ENCODE measurements around the gene LAPTM4A. TPM values are rescaled to one million over a fixed set of nuclear protein-coding genes. Genes with fewer than 3 reads are reported as not detected.
A peak's percentile ranks its signal among the peaks of the same experiment; 100 is the strongest.

The LAPTM4A gene
- total RNA-seq, 1 experiment from 2014 or later, result 123 TPM

DNA sequence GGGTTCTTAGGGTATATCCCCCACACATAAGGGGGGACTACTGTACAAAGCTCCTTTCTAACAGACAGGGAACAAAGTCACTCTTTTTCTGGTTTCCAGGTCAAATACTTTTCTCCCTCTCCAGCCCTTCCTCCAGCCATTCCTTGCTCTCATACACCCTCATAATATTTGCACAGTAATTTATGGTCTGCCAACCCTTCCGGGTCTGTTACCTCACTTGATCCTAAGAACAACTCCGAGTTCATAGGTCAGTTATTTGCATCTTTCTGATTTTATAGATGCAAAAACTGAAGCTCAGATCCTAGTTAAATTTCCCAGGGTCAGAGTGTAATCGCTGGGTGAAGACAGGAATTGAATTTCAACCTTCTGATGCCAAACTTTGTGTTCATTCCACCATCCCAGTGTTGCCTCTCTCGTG lies 24.2 kb downstream of the LAPTM4A start:
- no TSS peak for BruUV-seq (replicated peaks)
- POLR2A ChIA-PET, result no interaction called here
- DNase-seq (ENCODE audit: low read depth, low spot score) (no peak), ATAC-seq (no peak)
- H3K9me3 ChIP-seq (ENCODE audit: control insufficient read depth, insufficient read depth, low read depth, low read length), result no peaks in the 10 kb centered on the region
- in situ Hi-C loops (cut with HindIII; ENCODE audit: low pct_unique_long_range_greater_than_20kb, low sequenced_read_pairs), result no loop called here
- H3K36me3 ChIP-seq (ENCODE audit: control insufficient read depth, insufficient read depth, low read length), result no peaks in the 10 kb centered on the region
- no peak overlapping the region for H3K27ac ChIP-seq (ENCODE audit: low read length)
- intact Hi-C loops (cut with micrococcal nuclease; ENCODE audit: unreplicated experiment), result no loop called here
- no peaks in the 10 kb centered on the region for H3K27me3 ChIP-seq (ENCODE audit: control insufficient read depth, insufficient read depth, low read length)
- TF ChIP-seq TCF7L2 (IDR thresholded peaks at IDR 0.05; ENCODE audit: low read depth, low read length) (no peak), SIN3A (IDR thresholded peaks at IDR 0.05; ENCODE audit: borderline replicate concordance, insufficient read depth, low read depth, low read length) (no peak), POLR2AphosphoS5 (IDR thresholded peaks at IDR 0.05; ENCODE audit: low read depth, low read length) (no peak)
- TF ChIP-seq, protein P1, sequence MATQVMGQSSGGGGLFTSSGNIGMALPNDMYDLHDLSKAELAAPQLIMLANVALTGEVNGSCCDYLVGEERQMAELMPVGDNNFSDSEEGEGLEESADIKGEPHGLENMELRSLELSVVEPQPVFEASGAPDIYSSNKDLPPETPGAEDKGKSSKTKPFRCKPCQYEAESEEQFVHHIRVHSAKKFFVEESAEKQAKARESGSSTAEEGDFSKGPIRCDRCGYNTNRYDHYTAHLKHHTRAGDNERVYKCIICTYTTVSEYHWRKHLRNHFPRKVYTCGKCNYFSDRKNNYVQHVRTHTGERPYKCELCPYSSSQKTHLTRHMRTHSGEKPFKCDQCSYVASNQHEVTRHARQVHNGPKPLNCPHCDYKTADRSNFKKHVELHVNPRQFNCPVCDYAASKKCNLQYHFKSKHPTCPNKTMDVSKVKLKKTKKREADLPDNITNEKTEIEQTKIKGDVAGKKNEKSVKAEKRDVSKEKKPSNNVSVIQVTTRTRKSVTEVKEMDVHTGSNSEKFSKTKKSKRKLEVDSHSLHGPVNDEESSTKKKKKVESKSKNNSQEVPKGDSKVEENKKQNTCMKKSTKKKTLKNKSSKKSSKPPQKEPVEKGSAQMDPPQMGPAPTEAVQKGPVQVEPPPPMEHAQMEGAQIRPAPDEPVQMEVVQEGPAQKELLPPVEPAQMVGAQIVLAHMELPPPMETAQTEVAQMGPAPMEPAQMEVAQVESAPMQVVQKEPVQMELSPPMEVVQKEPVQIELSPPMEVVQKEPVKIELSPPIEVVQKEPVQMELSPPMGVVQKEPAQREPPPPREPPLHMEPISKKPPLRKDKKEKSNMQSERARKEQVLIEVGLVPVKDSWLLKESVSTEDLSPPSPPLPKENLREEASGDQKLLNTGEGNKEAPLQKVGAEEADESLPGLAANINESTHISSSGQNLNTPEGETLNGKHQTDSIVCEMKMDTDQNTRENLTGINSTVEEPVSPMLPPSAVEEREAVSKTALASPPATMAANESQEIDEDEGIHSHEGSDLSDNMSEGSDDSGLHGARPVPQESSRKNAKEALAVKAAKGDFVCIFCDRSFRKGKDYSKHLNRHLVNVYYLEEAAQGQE (IDR thresholded peaks at IDR 0.05; ENCODE audit: insufficient read depth in 1 of 2, low read depth in 2 of 2, low read length in 1 of 2), result no peak
- TF ChIP-seq, protein P2, sequence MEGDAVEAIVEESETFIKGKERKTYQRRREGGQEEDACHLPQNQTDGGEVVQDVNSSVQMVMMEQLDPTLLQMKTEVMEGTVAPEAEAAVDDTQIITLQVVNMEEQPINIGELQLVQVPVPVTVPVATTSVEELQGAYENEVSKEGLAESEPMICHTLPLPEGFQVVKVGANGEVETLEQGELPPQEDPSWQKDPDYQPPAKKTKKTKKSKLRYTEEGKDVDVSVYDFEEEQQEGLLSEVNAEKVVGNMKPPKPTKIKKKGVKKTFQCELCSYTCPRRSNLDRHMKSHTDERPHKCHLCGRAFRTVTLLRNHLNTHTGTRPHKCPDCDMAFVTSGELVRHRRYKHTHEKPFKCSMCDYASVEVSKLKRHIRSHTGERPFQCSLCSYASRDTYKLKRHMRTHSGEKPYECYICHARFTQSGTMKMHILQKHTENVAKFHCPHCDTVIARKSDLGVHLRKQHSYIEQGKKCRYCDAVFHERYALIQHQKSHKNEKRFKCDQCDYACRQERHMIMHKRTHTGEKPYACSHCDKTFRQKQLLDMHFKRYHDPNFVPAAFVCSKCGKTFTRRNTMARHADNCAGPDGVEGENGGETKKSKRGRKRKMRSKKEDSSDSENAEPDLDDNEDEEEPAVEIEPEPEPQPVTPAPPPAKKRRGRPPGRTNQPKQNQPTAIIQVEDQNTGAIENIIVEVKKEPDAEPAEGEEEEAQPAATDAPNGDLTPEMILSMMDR (IDR thresholded peaks at IDR 0.05), result no peak
- no peak overlapping the region for H3K4me3 ChIP-seq (ENCODE audit: low read depth in 2 of 2, low read length in 2 of 2)
- CTCF ChIA-PET, result interaction anchor here (1.0 kb wide), 1 partner anchor 11 kb away, joined by 6 read pairs; no protein-coding TSS in a partner anchor
- 0 out of 2 replicates have a peak, but pooled peaks cover 5% of the 10 kb centered on the region for H3K4me1 ChIP-seq (ENCODE audit: control insufficient read depth, insufficient read depth, low read length)

DNA sequence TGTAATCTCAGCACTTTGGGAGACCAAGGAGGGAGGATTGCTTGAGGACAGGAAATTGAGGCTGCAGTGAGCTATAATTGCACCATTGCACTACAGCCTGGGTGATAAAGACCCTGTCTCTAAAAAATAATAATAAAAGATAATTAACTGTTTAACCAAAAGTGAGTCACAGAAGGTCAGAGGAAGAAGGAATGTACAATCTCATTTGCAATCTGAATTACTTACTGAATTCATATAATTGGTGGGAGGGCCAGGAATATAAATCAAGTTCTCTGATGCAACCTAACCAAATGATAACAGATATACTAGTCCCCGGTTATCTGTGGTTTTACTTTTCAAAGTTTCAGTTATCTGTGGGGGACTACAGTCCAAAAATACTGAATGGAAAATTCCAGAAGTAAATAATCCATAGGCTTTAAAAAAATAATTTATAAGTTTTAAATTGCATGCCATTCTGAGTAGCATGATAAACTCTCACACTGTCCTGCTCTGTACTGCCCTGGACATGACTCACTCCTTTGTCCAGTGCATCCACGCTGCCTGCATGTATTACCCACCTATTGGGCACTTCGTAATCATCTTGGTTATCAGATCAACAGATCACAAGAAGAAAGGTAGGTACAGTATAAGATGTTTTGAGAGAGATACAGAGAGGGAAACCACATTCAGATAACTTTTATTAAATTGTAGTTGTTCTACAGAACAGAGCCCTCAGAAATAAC lies 26.2 kb downstream of the LAPTM4A start:
- DNase-seq (ENCODE audit: low read depth, low spot score), result no peak
- no peak for TF ChIP-seq POLR2AphosphoS5 (IDR thresholded peaks at IDR 0.05; ENCODE audit: low read depth, low read length)
- no peak for TF ChIP-seq TCF7L2 (IDR thresholded peaks at IDR 0.05; ENCODE audit: low read depth, low read length)
- TF ChIP-seq, protein P2 (IDR thresholded peaks at IDR 0.05), result no peak
- TF ChIP-seq, protein P1 (IDR thresholded peaks at IDR 0.05; ENCODE audit: insufficient read depth in 1 of 2, low read depth in 2 of 2, low read length in 1 of 2), result no peak

More for the DNA sequence above, 26.2 kb downstream of the LAPTM4A start:
- Histone ChIP-seq H3K27me3 (ENCODE audit: control insufficient read depth, insufficient read depth, low read length) (no peaks in the 10 kb centered on the region), H3K9me3 (ENCODE audit: control insufficient read depth, insufficient read depth, low read depth, low read length) (no peaks in the 10 kb centered on the region), H3K27ac (ENCODE audit: low read length) (no peak overlapping the region), H3K4me3 (ENCODE audit: low read depth in 2 of 2, low read length in 2 of 2) (no peak overlapping the region), H3K36me3 (ENCODE audit: control insufficient read depth, insufficient read depth, low read length) (no peaks in the 10 kb centered on the region), H3K4me1 (ENCODE audit: control insufficient read depth, insufficient read depth, low read length) (0 out of 2 replicates have a peak, but pooled peaks cover 5% of the 10 kb centered on the region)
- in situ Hi-C loops (cut with HindIII; ENCODE audit: low pct_unique_long_range_greater_than_20kb, low sequenced_read_pairs), result no loop called here
- ChIA-PET POLR2A (no interaction called here), CTCF (no interaction called here)
- ATAC-seq, result peak; percentile 89
- intact Hi-C loops (cut with micrococcal nuclease; ENCODE audit: unreplicated experiment), result no loop called here
- BruUV-seq (replicated peaks), result no TSS peak
